H1 (cell line): Measurements from ENCODE around the gene RPS6KA2. TPM values are rescaled to one million over a fixed set of nuclear protein-coding genes. Genes with fewer than 3 reads are reported as not detected.

Source experiments
- CTCF ChIA-PET: fragments of 300-600 bp; sonication (Branson Sonifier 250); formaldehyde crosslinking; loops from one replicate; lab custom pipeline; 2021; ENCODE audit not compliant: partially characterized antibody; lab: Charles Lee
- POLR2A ChIA-PET: fragments of 300-600 bp; sonication (Branson Sonifier 250); formaldehyde crosslinking; loops from one replicate; lab custom pipeline; 2021; ENCODE audit warnings: inconsistent platforms; ENCODE audit not compliant: partially characterized antibody; lab: Charles Lee
- DNase-seq, 2 experiments: peaks; one replicate each; pipeline versions ENCODE4 v3.0.0 to v3.0.0-alpha.2; 2010 to 2022; ENCODE audit warnings: low spot score in 2 of 2, low read depth in 1 of 2, mixed read lengths in 1 of 2
- FAIRE-seq: peaks from 2 replicates; lab custom pipeline; 2011; peaks lifted over from hg19 to GRCh38; lab: Jason Lieb, UNC
- H2AFZ ChIP-seq: 2 replicates; pipeline ENCODE4 v1.8.1; 2012; ENCODE audit warnings: low read length, inconsistent platforms
- H2AK5ac ChIP-seq: 2 replicates; pipeline ENCODE4 v1.6.1; 2013; ENCODE audit warnings: low read depth, low read length
- H2BK120ac ChIP-seq: replicated peaks from 2 replicates; pipeline ENCODE3; 2013; ENCODE audit warnings: low read depth, low read length, inconsistent platforms
- H2BK12ac ChIP-seq: 2 replicates; pipeline ENCODE4 v1.6.1; 2013; ENCODE audit warnings: low read depth, low read length
- H2BK15ac ChIP-seq: 2 replicates; pipeline ENCODE4 v1.6.1; 2013; ENCODE audit warnings: low read length
- H2BK20ac ChIP-seq: 2 replicates; pipeline ENCODE4 v1.6.1; 2013; ENCODE audit warnings: low read length
- H2BK5ac ChIP-seq: 2 replicates; pipeline ENCODE4 v1.6.1; 2013; ENCODE audit warnings: low read depth, low read length
- H3K14ac ChIP-seq: 2 replicates; pipeline ENCODE4 v1.6.1; 2013; ENCODE audit warnings: inconsistent platforms; ENCODE audit not compliant: insufficient read length
- H3K18ac ChIP-seq: 2 replicates; pipeline ENCODE4 v1.6.1; 2013; ENCODE audit warnings: low read length; ENCODE audit errors: extremely low read depth
- H3K23ac ChIP-seq: 2 replicates; pipeline ENCODE4 v1.6.1; 2013; ENCODE audit warnings: inconsistent platforms; ENCODE audit not compliant: insufficient read length
- H3K23me2 ChIP-seq: 2 replicates; pipeline ENCODE4 v1.6.1; 2013; ENCODE audit warnings: low read depth, low read length
- H3K27ac ChIP-seq: 2 replicates; pipeline ENCODE4 v1.6.1; 2011; ENCODE audit warnings: low read depth, low read length, inconsistent platforms
- H3K27me3 ChIP-seq, 4 experiments: replicated peaks in 1 of 4; 1 replicate in 1 of 4; 2 replicates in 3 of 4; pipeline versions ENCODE4 v1.6.1 to v1.8.1; 2011 to 2013; ENCODE audit warnings: low read length in 3 of 4, mild to moderate bottlenecking in 3 of 4, inconsistent platforms in 2 of 4, mixed read lengths in 2 of 4, moderate library complexity in 1 of 4; ENCODE audit not compliant: control insufficient read depth in 3 of 4, insufficient read depth in 3 of 4; ENCODE audit errors: extremely low read depth in 1 of 4
- H3K36me3 ChIP-seq, 4 experiments: 2 replicates each; pipeline versions ENCODE4 v1.6.1 to v1.8.1; 2011 to 2013; ENCODE audit warnings: mild to moderate bottlenecking in 4 of 4, low read length in 3 of 4, moderate library complexity in 2 of 4, control low read depth in 1 of 4, inconsistent platforms in 1 of 4; ENCODE audit not compliant: insufficient read depth in 4 of 4, control insufficient read depth in 2 of 4
- H3K4ac ChIP-seq: replicated peaks from 2 replicates; pipeline ENCODE3; 2013; ENCODE audit warnings: low read length, low read depth, mixed read lengths, inconsistent platforms; ENCODE audit not compliant: insufficient read length
- H3K4me1 ChIP-seq, 4 experiments: replicated peaks in 1 of 4; 1 replicate in 1 of 4; 2 replicates in 3 of 4; pipeline versions ENCODE4 v1.6.1 to v1.8.1; 2011 to 2013; ENCODE audit warnings: low read length in 3 of 4, inconsistent platforms in 2 of 4, mixed read lengths in 1 of 4; ENCODE audit not compliant: insufficient read depth in 4 of 4, control insufficient read depth in 3 of 4
- H3K4me2 ChIP-seq, 2 experiments: 2 replicates each; pipeline versions ENCODE4 v1.6.1 to v1.8.1; 2011 to 2013; ENCODE audit warnings: low read depth in 2 of 2, low read length in 2 of 2, control low read depth in 1 of 2, inconsistent platforms in 1 of 2, mild to moderate bottlenecking in 1 of 2; ENCODE audit not compliant: insufficient read depth in 1 of 2
- H3K4me3 ChIP-seq, 4 experiments: fragments of 200-600, 300-600 bp in 1 of 4; sonication (generic), shearing (Covaris generic), sonication (Bioruptor Twin) in 1 of 4; 2 replicates each; pipeline versions ENCODE4 v1.5.1 to v1.8.1; 2011 to 2016; ENCODE audit warnings: low read length in 4 of 4, low read depth in 3 of 4, control low read depth in 2 of 4, inconsistent platforms in 2 of 4, mild to moderate bottlenecking in 2 of 4, mixed read lengths in 1 of 4, moderate library complexity in 1 of 4; ENCODE audit not compliant: insufficient read depth in 2 of 4; ENCODE audit errors: extremely low read depth in 1 of 4
- H3K56ac ChIP-seq: replicated peaks from 2 replicates; pipeline ENCODE3; 2013; ENCODE audit warnings: low read depth, mild to moderate bottlenecking, mixed read lengths, low read length, inconsistent platforms; ENCODE audit not compliant: insufficient read length
- H3K79me1 ChIP-seq: 2 replicates; pipeline ENCODE4 v1.6.1; 2013; ENCODE audit warnings: low read depth, low read length, control low read depth
- H3K79me2 ChIP-seq, 2 experiments: 2 replicates each; pipeline versions ENCODE4 v1.6.1 to v1.8.1; 2012 to 2013; ENCODE audit warnings: low read length in 2 of 2, mild to moderate bottlenecking in 2 of 2, inconsistent platforms in 1 of 2; ENCODE audit not compliant: insufficient read depth in 2 of 2, control insufficient read depth in 1 of 2
- H3K9ac ChIP-seq, 4 experiments: replicated peaks in 1 of 4; 1 replicate in 1 of 4; 2 replicates in 3 of 4; pipeline versions ENCODE4 v1.6.1 to v1.8.1; 2011 to 2013; ENCODE audit warnings: low read depth in 3 of 4, low read length in 3 of 4, control low read depth in 2 of 4, mild to moderate bottlenecking in 2 of 4, moderate library complexity in 2 of 4, inconsistent platforms in 1 of 4; ENCODE audit errors: extremely low read depth in 1 of 4
- H3K9me3 ChIP-seq, 2 experiments: 2 replicates each; pipeline versions ENCODE4 v1.6.1 to v1.8.1; 2012 to 2013; ENCODE audit warnings: mild to moderate bottlenecking in 2 of 2, moderate library complexity in 2 of 2, control low read depth in 1 of 2, inconsistent platforms in 1 of 2, low read depth in 1 of 2, low read length in 1 of 2, mixed read lengths in 1 of 2; ENCODE audit not compliant: insufficient read depth in 2 of 2
- H4K20me1 ChIP-seq, 2 experiments: replicated peaks in 1 of 2; 2 replicates each; pipeline versions ENCODE3 to v1.8.1; 2011 to 2013; ENCODE audit warnings: inconsistent platforms in 2 of 2, low read length in 2 of 2, mild to moderate bottlenecking in 1 of 2; ENCODE audit not compliant: insufficient read depth in 2 of 2, control insufficient read depth in 1 of 2
- H4K5ac ChIP-seq: 2 replicates; pipeline ENCODE4 v1.6.1; 2013; ENCODE audit warnings: low read length, low read depth, mixed read lengths, inconsistent platforms; ENCODE audit not compliant: insufficient read length
- H4K8ac ChIP-seq: 2 replicates; pipeline ENCODE4 v1.8.0; 2013; ENCODE audit warnings: mild to moderate bottlenecking, moderate library complexity, low read length, inconsistent platforms; ENCODE audit not compliant: insufficient read depth; ENCODE audit errors: extremely low read depth
- H4K91ac ChIP-seq: replicated peaks from 2 replicates; pipeline ENCODE3; 2013; ENCODE audit warnings: low read length, mixed read lengths, inconsistent platforms; ENCODE audit not compliant: insufficient read length
- ATF3 ChIP-seq: IDR thresholded peaks from 2 replicates; pipeline ENCODE4 v1.6.1; 2011; ENCODE audit warnings: low read depth, mild to moderate bottlenecking, low read length; ENCODE audit not compliant: insufficient read depth
- BCL11A ChIP-seq, 2 experiments: IDR thresholded peaks; one replicate each; pipeline ENCODE4 v1.6.1; 2011; ENCODE audit warnings: low read depth in 2 of 2, low read length in 2 of 2, mild to moderate bottlenecking in 2 of 2
- BRCA1 ChIP-seq: IDR thresholded peaks from 2 replicates; pipeline ENCODE4 v1.6.1; 2012; ENCODE audit warnings: low read depth, low read length, improper control_type of control experiment
- CBX5 ChIP-seq: fragments of 300-800, 300-1000 bp; sonication (generic); IDR thresholded peaks from 2 replicates; pipeline ENCODE4 v1.7.1; 2016; ENCODE audit warnings: antibody characterized with exemption, low read length, low read depth
- GTF2F1 ChIP-seq: IDR thresholded peaks from 2 replicates; pipeline ENCODE4 v1.6.1; 2012; ENCODE audit warnings: low read depth, low read length, improper control_type of control experiment, borderline replicate concordance
- KDM4A ChIP-seq: IDR thresholded peaks from one replicate; pipeline ENCODE4 v1.7.1; 2012; ENCODE audit warnings: low read depth, mild to moderate bottlenecking, moderate library complexity, low read length, inconsistent platforms; ENCODE audit not compliant: severe bottlenecking
- KDM5A ChIP-seq: fragments of 200-600 bp; IDR thresholded peaks from 2 replicates; pipeline ENCODE4 v1.7.1; 2012; ENCODE audit warnings: mild to moderate bottlenecking, low read length, inconsistent platforms, mixed read lengths
- MAFK ChIP-seq: IDR thresholded peaks from 2 replicates; pipeline ENCODE4 v1.6.1; 2012; ENCODE audit warnings: low read depth, mild to moderate bottlenecking, improper control_type of control experiment, low read length
- NANOG ChIP-seq: IDR thresholded peaks from 2 replicates; pipeline ENCODE4 v1.6.1; 2011; ENCODE audit warnings: low read length, low read depth, mild to moderate bottlenecking, inconsistent platforms; ENCODE audit not compliant: insufficient read depth, poor library complexity, severe bottlenecking
- PHF8 ChIP-seq: fragments of 200-600 bp; sonication (generic); conservative IDR thresholded peaks from 2 replicates; pipeline ENCODE4 v1.7.1; 2012; ENCODE audit warnings: low read depth, mild to moderate bottlenecking, inconsistent platforms, low read length, moderate library complexity
- RXRA ChIP-seq: IDR thresholded peaks from 2 replicates; pipeline ENCODE4 v1.6.1; 2011; ENCODE audit warnings: low read depth, mild to moderate bottlenecking, low read length, moderate library complexity; ENCODE audit not compliant: insufficient read depth
- SIX5 ChIP-seq: IDR thresholded peaks from 2 replicates; pipeline ENCODE4 v1.6.1; 2011; ENCODE audit warnings: mild to moderate bottlenecking, low read depth, low read length
- WGBS, 2 experiments: shearing (Covaris generic) in 1 of 2; methylation state at CpG; one replicate each; pipeline versions ENCODE4 v1.1.6 to v1.1.7; 2013 to 2015; ENCODE audit warnings: low lambda C conversion rate in 2 of 2, mixed read lengths in 2 of 2, inconsistent platforms in 1 of 2, low coverage in 1 of 2, missing lambda C conversion rate in 1 of 2; ENCODE audit not compliant: insufficient replicate concordance in 2 of 2, insufficient coverage in 1 of 2, insufficient read length in 1 of 2; ENCODE audit errors: extremely low coverage in 1 of 2, missing lambda C conversion rate in 1 of 2; 5-methylcytosine and 5-hydroxymethylcytosine counted together
- polyA plus RNA-seq, 7 experiments: library from polyadenylated mRNA; depleted of rRNA in 3 of 7; stranded (reverse) in 5 of 7; unstranded in 2 of 7; fragments of >200 nt in 5 of 7; fragments of 200-250 nt in 2 of 7; gene quantifications; 1 replicate in 5 of 7; 2 replicates in 1 of 7; 4 replicates in 1 of 7; pipeline versions ENCODE4 v1.2.1 to v1.2.3, GENCODE V29; 2011 to 2013; ENCODE audit warnings: missing spikeins in 2 of 7, mixed read lengths in 2 of 7
- total RNA-seq: library from RNA; stranded (reverse); fragmentation: NEBNext Ultra II Directional; extraction: Animal tissue kit (Norgen Biotek cat#: 25700); gene quantifications from 2 replicates; pipeline ENCODE4 v1.2.1, GENCODE V29; 2021

Gene RPS6KA2
- total and polyA plus RNA-seq, 2 of the 8 experiments (the other 6 are each of a cell fraction or from before 2014, with no cell fraction given) = 8.8 to 25.7 TPM

DNA sequence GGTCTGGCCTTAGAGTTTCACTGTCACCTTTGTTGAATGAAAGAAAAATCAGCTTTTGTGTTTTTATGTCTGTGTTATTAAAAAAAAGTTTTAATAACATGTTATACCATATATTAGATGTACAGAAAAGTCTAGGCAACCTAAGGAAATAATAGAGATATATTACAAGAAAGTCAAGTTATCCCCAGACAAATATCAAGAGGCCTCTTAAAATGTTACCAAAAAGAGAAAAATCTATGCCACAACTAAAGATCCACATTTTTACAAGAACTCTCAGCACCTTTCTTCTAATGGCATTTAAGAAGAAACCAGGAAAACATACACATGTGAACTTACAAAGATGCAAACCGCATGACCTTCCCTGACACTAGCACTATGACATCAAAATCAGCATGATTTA lies 67.4 kb downstream of the RPS6KA2 start:
- H4K91ac ChIP-seq = no peak overlapping the region
- peaks cover 0 to 14% (median 1%) of the 10 kb centered on the region in 4 experiments; a peak in 6 of 7 replicates for H3K4me1 ChIP-seq
- H3K79me1 ChIP-seq = peaks cover 5% of the 10 kb centered on the region
- no peak overlapping the region; the same call in 1 of the 2 replicates for H2AK5ac ChIP-seq
- 100% methylated on average over 1 of the region's 1 CpG; no CpG with 5 or more reads in 1 of the 2 experiments for WGBS, 2 experiments
- H3K4me3 ChIP-seq = no peak overlapping the region
- no peaks in the 10 kb centered on the region for H3K27me3 ChIP-seq
- DNase-seq (no peak), FAIRE-seq (no peak)
- H4K8ac ChIP-seq = no peak overlapping the region
- H3K14ac ChIP-seq = no peak overlapping the region
- H3K56ac ChIP-seq = no peak overlapping the region
- TF ChIP-seq NANOG (no peak), KDM4A (no peak), BCL11A (IDR thresholded peaks at IDR 0.05; ENCODE audit: low read depth in 2 of 2, low read length in 2 of 2) (no peak), MAFK (no peak), CBX5 (no peak), BRCA1 (no peak), RXRA (no peak), KDM5A (no peak), GTF2F1 (no peak), PHF8 (no peak), SIX5 (no peak), ATF3 (no peak)
- H3K9me3 ChIP-seq = no peaks in the 10 kb centered on the region
- H2BK20ac ChIP-seq = no peak overlapping the region
- H3K27ac ChIP-seq = no peak overlapping the region
- H2AFZ ChIP-seq = no peak overlapping the region
- no peak overlapping the region for H2BK15ac ChIP-seq
- H4K5ac ChIP-seq = no peak overlapping the region
- H3K4me2 ChIP-seq = no peak overlapping the region
- H3K18ac ChIP-seq = no peak overlapping the region
- H2BK120ac ChIP-seq = no peak overlapping the region
- H3K9ac ChIP-seq = no peak overlapping the region
- ChIA-PET POLR2A (no interaction called here), CTCF (no interaction called here)
- H2BK12ac ChIP-seq = no peak overlapping the region
- no peak overlapping the region for H2BK5ac ChIP-seq
- no peaks in the 10 kb centered on the region for H3K36me3 ChIP-seq
- H4K20me1 ChIP-seq = peaks cover 3 to 8% of the 10 kb centered on the region in 2 experiments
- no peaks in the 10 kb centered on the region for H3K23me2 ChIP-seq
- no peak overlapping the region for H3K23ac ChIP-seq
- no peak overlapping the region for H3K4ac ChIP-seq
- peaks cover 3 to 45% of the 10 kb centered on the region in 2 experiments; a peak in 3 of 4 replicates for H3K79me2 ChIP-seq
